Measurements from ENCODE around the gene MMS19.
A peak's percentile ranks its signal among the peaks of the same experiment; 100 is the strongest.

MMS19 gene, protein sequence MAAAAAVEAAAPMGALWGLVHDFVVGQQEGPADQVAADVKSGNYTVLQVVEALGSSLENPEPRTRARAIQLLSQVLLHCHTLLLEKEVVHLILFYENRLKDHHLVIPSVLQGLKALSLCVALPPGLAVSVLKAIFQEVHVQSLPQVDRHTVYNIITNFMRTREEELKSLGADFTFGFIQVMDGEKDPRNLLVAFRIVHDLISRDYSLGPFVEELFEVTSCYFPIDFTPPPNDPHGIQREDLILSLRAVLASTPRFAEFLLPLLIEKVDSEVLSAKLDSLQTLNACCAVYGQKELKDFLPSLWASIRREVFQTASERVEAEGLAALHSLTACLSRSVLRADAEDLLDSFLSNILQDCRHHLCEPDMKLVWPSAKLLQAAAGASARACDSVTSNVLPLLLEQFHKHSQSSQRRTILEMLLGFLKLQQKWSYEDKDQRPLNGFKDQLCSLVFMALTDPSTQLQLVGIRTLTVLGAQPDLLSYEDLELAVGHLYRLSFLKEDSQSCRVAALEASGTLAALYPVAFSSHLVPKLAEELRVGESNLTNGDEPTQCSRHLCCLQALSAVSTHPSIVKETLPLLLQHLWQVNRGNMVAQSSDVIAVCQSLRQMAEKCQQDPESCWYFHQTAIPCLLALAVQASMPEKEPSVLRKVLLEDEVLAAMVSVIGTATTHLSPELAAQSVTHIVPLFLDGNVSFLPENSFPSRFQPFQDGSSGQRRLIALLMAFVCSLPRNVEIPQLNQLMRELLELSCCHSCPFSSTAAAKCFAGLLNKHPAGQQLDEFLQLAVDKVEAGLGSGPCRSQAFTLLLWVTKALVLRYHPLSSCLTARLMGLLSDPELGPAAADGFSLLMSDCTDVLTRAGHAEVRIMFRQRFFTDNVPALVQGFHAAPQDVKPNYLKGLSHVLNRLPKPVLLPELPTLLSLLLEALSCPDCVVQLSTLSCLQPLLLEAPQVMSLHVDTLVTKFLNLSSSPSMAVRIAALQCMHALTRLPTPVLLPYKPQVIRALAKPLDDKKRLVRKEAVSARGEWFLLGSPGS

GRCh38 chr10:97498076-97498840 lies at the start of gene MMS19:
MMS19 (minus strand) TSS chr10:97498422; CDS start chr10:97498384, 38 bp downstream.
- peak; percentile 98 for DNase-seq (ENCODE audit: low spot score)

DNA sequence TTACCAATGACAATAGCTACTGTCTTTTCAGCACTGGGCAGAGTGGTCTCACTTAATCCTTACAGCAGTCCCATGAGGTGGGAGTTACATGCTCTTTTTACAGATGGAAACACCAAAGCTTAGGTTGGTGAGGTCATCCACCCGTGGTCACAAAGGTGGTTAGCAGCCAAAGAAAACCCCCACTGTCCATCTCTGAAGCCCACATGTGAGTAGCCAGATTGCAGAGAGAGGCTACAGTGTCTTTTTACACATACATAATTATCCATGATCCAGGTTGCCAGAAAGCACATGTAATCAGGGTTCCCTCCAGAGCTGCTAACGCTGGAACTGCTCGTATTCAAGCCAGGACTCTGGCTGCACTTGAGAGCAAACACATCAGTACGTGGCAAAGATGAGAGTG lies 49.7 kb upstream of the MMS19 start:
- DNase-seq (ENCODE audit: low spot score): no peak

GRCh38 chr10:97547271-97547600 lies 49.0 kb upstream of the MMS19 start:
- no peak for DNase-seq (ENCODE audit: low spot score)

GRCh38 chr10:97546456-97547270 lies 48.4 kb upstream of the MMS19 start:
- DNase-seq (ENCODE audit: low spot score): no peak

DNA sequence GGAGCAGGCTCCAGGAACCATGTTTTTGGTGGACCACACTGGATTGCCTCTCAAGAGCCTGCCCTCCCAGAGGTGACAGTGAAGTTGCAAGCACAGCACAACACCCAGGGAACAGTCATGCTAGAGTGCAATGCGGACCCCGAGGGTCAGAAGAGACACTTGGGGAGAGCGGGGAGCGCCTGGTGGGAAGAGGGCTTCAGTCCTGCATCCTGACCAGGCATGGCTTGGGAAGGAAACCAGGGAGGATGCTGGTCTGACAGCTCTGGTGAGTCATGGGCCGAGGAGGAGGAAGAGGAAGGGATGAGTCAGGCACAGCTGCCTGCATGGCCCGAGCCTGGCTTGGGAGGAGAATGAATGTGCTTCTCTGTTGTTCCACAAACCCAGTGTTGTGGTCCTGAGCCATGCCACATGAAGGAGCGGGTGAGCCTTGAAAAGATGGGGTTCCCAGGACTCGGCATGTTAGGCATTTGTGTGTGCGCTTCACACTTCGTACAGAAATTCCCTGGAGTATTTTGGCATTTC lies 44.9 kb upstream of the MMS19 start:
- peak; percentile 20 for DNase-seq (ENCODE audit: low spot score)

- no peak for DNase-seq (ENCODE audit: low spot score)
These were observed 44.2 kb upstream of the MMS19 start for GRCh38 chr10:97542169-97543024.

DNA sequence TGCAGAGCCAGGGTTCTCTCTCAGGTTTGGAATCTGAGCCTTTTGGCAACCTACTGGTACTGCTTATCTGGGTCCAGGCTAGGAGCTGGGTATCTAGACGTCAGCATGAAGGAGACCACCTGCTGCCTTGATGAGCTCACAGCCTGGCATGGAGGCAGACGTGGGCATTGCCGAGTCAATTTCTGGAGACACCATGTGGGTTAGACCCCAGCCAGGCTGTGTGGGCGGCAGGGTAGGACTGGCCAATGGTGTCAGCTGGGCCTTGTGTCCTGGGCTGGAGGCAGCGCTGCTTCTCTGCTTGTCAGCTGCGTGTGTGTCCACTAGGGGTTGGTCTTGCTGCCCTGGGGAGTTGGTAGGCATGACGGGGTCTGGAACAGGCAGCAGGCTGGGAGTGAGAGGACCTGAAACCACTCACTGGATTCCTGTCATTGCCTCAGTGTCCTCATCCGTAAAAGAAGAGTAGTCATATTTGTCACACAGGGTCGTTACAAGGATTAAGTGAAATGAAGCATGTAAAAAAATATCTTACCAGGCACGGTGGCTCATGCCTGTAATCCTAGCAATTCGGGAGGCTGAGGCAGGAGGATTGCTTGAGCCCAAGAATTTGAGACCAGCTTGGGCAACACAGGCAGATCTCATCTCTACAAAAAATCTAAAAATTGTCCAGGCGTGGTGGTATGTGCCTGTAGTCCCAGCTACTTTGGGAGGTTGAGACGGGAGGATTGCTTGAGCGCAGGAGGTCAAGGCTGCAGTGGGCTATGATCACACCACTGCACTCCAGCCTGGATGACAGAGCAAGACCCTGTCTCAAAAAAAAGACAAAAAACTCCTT lies 42.7 kb upstream of the MMS19 start:
- DNase-seq (ENCODE audit: low spot score): no peak

- DNase-seq (ENCODE audit: low spot score): no peak
These were observed 41.4 kb upstream of the MMS19 start for GRCh38 chr10:97539523-97540200.

DNA sequence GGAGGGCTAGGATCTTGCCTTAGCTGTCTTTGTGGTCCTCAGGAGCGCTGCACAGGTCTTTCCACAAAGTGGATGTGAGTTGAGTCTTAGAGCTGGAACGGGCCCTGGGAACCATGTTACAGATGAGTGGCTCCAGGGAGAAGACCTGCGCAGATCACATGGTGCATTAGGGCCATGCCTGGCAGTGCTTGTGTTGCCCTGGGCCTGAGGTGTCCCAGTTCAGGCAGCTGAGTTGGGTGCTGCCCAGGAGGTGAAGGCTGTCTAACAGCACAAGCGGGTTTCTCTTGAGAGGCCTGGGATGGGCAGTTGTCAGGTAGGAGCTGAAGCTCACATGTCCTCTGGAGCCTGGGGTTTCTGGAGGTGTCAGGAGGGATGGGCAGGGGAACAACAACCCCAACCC lies 40.6 kb upstream of the MMS19 start:
- DNase-seq (ENCODE audit: low spot score): no peak

DNA sequence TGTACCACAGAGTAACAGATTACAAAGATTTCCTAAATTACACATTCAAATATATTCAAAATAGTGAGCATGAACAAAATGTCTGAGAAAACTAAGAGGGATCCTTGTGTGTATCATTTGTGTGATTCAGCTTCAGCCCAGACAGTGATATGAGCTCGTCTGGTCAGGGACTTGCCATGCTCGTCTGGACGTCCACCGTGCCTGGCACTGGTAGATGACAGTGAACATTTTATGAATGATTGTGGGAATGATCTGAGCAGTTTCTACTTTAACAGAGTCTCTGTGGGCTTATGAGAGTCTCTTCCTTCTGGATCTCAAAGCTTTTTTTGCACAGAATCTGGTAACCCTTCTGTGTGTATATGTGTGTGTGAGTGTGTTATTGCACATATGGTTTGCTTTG lies 40.2 kb upstream of the MMS19 start:
- no peak for DNase-seq (ENCODE audit: low spot score)

- DNase-seq (ENCODE audit: low spot score): no peak
These were observed 39.1 kb upstream of the MMS19 start for GRCh38 chr10:97537186-97537869.

GRCh38 chr10:97534746-97535367 lies 36.6 kb upstream of the MMS19 start:
- peak; percentile 11 for DNase-seq (ENCODE audit: low spot score)

- no peak for DNase-seq (ENCODE audit: low spot score)
These were observed 35.7 kb upstream of the MMS19 start for GRCh38 chr10:97533888-97534287.

GRCh38 chr10:97532935-97533671 lies 34.9 kb upstream of the MMS19 start:
- no peak for DNase-seq (ENCODE audit: low spot score)

DNA sequence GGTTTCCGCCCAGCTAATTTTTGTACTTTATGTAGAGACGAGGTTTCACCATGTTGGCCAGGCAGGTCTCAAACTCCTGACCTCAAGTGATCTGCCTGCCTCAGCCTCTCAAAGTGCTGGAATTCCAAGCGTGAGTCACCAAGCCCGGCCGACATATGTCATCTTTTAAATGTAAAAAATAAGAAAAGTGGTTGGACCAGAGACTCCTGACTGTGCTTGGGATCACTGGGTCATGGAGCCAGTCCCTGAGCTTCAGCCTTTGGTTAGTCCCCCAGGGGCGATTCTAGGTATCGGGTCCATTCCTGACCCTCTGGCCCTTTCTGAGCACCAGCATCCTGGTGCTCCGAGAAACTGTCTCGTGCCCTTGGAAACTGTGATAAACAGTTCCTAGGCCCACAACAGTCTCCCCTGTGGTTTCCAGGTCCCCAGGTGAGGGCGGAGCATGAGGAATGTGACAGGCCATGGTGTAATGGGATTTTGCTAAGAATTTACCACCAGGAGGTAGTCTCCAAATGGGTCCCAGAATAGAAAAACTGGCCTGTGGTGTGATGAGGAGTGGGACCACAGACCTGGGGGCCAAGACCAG lies 33.3 kb upstream of the MMS19 start:
- DNase-seq (ENCODE audit: low spot score): no peak

- no peak for DNase-seq (ENCODE audit: low spot score)
These were observed 31.7 kb upstream of the MMS19 start for GRCh38 chr10:97529685-97530465.
